Cardiac muscle cell (in vitro differentiated cells and primary cell): ENCODE measurements around the gene RABGGTB. TPM values are rescaled to one million over a fixed set of nuclear protein-coding genes. Genes with fewer than 3 reads are reported as not detected.
"Not testable (repeated sequence)": the region's sequence is repeated elsewhere in the genome, so short reads cannot be mapped to it uniquely, and the experiment has no call there.

Source experiments
- DNase-seq, 2 donors: peaks; one replicate each; pipeline versions ENCODE4 v3.0.0 to v3.0.0-alpha.2; 2010 to 2017; ENCODE audit warnings: low read depth in 1 of 2, low spot score in 1 of 2
- H3K27ac ChIP-seq: fragments of 200-600 bp; sonication (generic); 2 replicates; pipeline ENCODE4 v1.5.1; 2016
- H3K27me3 ChIP-seq: fragments of 200-600 bp; sonication (generic); 2 replicates; pipeline ENCODE4 v1.6.0; 2016; ENCODE audit warnings: control low read depth
- H3K36me3 ChIP-seq: fragments of 200-600 bp; sonication (generic); 2 replicates; pipeline ENCODE4 v1.5.1; 2016; ENCODE audit warnings: control low read depth
- H3K4me1 ChIP-seq: fragments of 200-600 bp; sonication (generic); 2 replicates; pipeline ENCODE4 v1.8.1; 2017; ENCODE audit warnings: low read depth, mild to moderate bottlenecking, mixed run types
- H3K4me3 ChIP-seq: fragments of 200-600 bp; sonication (generic); 2 replicates; pipeline ENCODE4 v1.5.1; 2016; ENCODE audit warnings: mild to moderate bottlenecking
- H3K9me3 ChIP-seq: fragments of 200-600 bp; sonication (generic); 2 replicates; pipeline ENCODE4 v1.5.1; 2017; ENCODE audit warnings: low read depth, mild to moderate bottlenecking, control low read depth
- polyA plus RNA-seq: library from polyadenylated mRNA; unstranded; fragments of >200 nt; fragmentation: Nextera tagmentation; extraction: Ambion mirVana; gene quantifications from 2 replicates; pipeline ENCODE4 v1.2.1, GENCODE V29; 2016
- total RNA-seq: library from RNA; depleted of rRNA; stranded (reverse); fragments of >200 nt; gene quantifications from 2 replicates; pipeline ENCODE4 v1.2.3, GENCODE V29; 2016
- TF ChIP-seq, protein P1 (sequence below): IDR thresholded peaks from 2 replicates; pipeline ENCODE4 v1.5.1; 2012; ENCODE audit warnings: low read depth, mild to moderate bottlenecking, low read length

RABGGTB gene
- 63.9 and 74.2 TPM in 2 replicates for total RNA-seq
- 27.7 and 37.4 TPM in 2 replicates for polyA plus RNA-seq

- peak within 1 kb of the TSS; percentile 85 for H3K27ac ChIP-seq
- H3K4me1 ChIP-seq: peaks cover 25% of the 10 kb centered on the region
- H3K36me3 ChIP-seq: peaks cover 20% of the 10 kb centered on the region
- DNase-seq: peak; percentile 97 to 98
- TF ChIP-seq, protein P1, sequence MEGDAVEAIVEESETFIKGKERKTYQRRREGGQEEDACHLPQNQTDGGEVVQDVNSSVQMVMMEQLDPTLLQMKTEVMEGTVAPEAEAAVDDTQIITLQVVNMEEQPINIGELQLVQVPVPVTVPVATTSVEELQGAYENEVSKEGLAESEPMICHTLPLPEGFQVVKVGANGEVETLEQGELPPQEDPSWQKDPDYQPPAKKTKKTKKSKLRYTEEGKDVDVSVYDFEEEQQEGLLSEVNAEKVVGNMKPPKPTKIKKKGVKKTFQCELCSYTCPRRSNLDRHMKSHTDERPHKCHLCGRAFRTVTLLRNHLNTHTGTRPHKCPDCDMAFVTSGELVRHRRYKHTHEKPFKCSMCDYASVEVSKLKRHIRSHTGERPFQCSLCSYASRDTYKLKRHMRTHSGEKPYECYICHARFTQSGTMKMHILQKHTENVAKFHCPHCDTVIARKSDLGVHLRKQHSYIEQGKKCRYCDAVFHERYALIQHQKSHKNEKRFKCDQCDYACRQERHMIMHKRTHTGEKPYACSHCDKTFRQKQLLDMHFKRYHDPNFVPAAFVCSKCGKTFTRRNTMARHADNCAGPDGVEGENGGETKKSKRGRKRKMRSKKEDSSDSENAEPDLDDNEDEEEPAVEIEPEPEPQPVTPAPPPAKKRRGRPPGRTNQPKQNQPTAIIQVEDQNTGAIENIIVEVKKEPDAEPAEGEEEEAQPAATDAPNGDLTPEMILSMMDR: no peak
- H3K9me3 ChIP-seq: no peaks in the 10 kb centered on the region
- H3K4me3 ChIP-seq: peak within 1 kb of the TSS; percentile 67
- H3K27me3 ChIP-seq: no peaks in the 10 kb centered on the region
These were observed at the start of gene RABGGTB for GRCh38 chr1:75785983-75786853. Gene RABGGTB, plus strand, starts transcription at chr1:75786256. Its CDS starts 16 bp downstream, at chr1:75786272.

DNA sequence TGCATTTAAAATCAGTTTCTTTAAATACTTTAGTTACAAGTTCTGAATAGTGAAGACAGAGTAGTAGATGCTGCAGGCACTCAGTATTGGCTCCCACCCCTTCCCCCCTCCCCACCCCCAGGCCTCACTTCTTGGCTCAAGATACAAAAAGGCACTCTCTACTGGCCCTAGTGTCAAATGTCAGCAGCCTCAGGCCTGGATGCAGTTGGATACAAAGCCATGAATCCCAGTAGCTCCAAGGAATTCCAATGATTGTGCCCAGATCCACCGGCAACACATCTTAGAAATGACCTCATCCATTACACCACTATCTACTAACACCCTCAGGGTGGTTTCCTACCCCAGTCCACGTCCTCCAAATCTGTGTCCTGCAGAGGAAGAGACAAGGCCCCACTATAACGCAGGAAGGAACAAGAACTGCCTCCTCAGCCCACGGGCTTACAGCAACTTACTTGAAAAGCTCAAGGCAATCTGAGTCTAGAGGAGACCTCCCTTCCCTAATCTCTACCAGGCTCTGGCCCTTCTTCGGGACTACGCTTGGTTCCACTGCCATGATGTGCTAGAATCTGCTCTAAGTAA lies 43.9 kb upstream of the RABGGTB start:
- Histone ChIP-seq H3K27me3 (no peaks in the 10 kb centered on the region), H3K4me3 (no peak overlapping the region), H3K27ac (no peak overlapping the region), H3K36me3 (peaks cover 47% of the 10 kb centered on the region), H3K4me1 (no peaks in the 10 kb centered on the region), H3K9me3 (no peaks in the 10 kb centered on the region)
- no peak for DNase-seq
- TF ChIP-seq, protein P1: no peak

GRCh38 chr1:75745276-75745675 lies 40.8 kb upstream of the RABGGTB start:
- Histone ChIP-seq H3K4me1 (no peaks in the 10 kb centered on the region), H3K4me3 (no peak overlapping the region), H3K36me3 (peaks cover 39% of the 10 kb centered on the region)

DNA sequence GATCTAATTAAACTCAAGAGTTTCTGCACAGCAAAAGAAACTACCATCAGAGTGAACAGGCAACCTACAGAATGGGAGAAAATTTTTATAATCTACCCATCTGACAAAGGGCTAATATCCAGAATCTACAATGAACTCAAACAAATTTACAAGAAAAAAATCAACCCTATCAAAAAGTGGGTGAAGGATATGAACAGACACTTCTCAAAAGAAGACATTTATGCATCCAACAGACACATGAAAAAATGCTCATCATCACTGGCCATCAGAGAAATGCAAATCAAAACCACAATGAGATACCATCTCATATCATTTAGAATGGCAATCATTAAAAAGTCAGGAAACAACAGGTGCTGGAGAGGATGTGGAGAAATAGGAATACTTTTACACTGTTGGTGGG lies 28.8 kb upstream of the RABGGTB start:
- not testable (repeated sequence) for H3K27me3 ChIP-seq, H3K4me3 ChIP-seq, H3K27ac ChIP-seq, H3K9me3 ChIP-seq, DNase-seq, H3K4me1 ChIP-seq
- peaks cover 20% of the 10 kb centered on the region for H3K36me3 ChIP-seq

More at GRCh38 chr1:75745276-75745675, 40.8 kb upstream of the RABGGTB start:
- TF ChIP-seq, protein P1: no peak
- DNase-seq: no peak
- no peaks in the 10 kb centered on the region for H3K27me3 ChIP-seq
- H3K9me3 ChIP-seq: no peaks in the 10 kb centered on the region
- H3K27ac ChIP-seq: no peak overlapping the region

DNA sequence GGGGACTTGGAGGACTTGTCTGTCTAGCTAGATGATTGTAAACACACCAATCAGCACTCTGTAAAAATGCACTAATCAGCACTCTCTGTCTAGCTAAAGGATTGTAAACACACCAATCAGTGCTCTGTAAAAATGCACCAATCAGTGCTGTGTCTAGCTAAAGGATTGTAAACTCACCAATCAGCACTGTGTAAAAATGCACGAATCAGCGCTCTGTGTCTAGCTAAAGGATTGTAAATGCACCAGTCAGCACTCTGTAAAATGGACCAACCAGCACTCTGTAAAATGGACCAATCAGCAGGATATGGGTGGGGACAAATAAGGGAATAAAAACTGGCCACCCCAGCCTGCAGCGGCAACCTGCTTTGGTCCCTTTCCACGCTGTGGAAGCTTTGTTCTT lies 27.5 kb upstream of the RABGGTB start:
- not testable (repeated sequence) for H3K4me1 ChIP-seq, H3K9me3 ChIP-seq, H3K27me3 ChIP-seq, H3K27ac ChIP-seq, H3K4me3 ChIP-seq, DNase-seq
- peaks cover 26% of the 10 kb centered on the region for H3K36me3 ChIP-seq

GRCh38 chr1:75764057-75764655 lies 21.9 kb upstream of the RABGGTB start:
- no peak overlapping the region for H3K27ac ChIP-seq

More at GRCh38 chr1:75764057-75764655, 21.9 kb upstream of the RABGGTB start:
- H3K27me3 ChIP-seq: no peaks in the 10 kb centered on the region
- H3K9me3 ChIP-seq: no peaks in the 10 kb centered on the region
- no peak for DNase-seq
- peaks cover 16% of the 10 kb centered on the region for H3K36me3 ChIP-seq
- TF ChIP-seq, protein P1: no peak
- H3K4me1 ChIP-seq: no peaks in the 10 kb centered on the region
- H3K4me3 ChIP-seq: no peak overlapping the region
